ENCODE data around the gene GIMAP8. TPM values are rescaled to one million over a fixed set of nuclear protein-coding genes. Genes with fewer than 3 reads are reported as not detected.
"Not testable (repeated sequence)": the region's sequence is repeated elsewhere in the genome, so short reads cannot be mapped to it uniquely, and the experiment has no call there.

The GIMAP8 gene
- total and polyA plus RNA-seq, 2 experiments from 2014 or later, result 0.06 TPM; not detected in 1

- no peak for TF ChIP-seq REST (IDR thresholded peaks at IDR 0.05; ENCODE audit: unreplicated experiment)
- TF ChIP-seq EZH2phosphoT487 (IDR thresholded peaks at IDR 0.05; ENCODE audit: unreplicated experiment), result no peak
- TF ChIP-seq ZNF114 (CRISPR knock-in tag; IDR thresholded peaks at IDR 0.05), result no peak
- TF ChIP-seq CTCF (conservative IDR thresholded peaks at IDR 0.05; ENCODE audit: low read depth in 2 of 2), result no peak
Observed at GRCh38 chr7:150481186-150481920, 30.9 kb downstream of the GIMAP8 start (continued).

- H3K36me3 ChIP-seq (ENCODE audit: insufficient read depth), result no peaks in the 10 kb centered on the region
- no peaks in the 10 kb centered on the region for H3K79me2 ChIP-seq (replicated peaks; ENCODE audit: insufficient read depth)
- no peaks in the 10 kb centered on the region for H3K27me3 ChIP-seq (ENCODE audit: insufficient read depth)
- H3K4me1 Mint-ChIP-seq, result peaks cover 10% of the 10 kb centered on the region
- no peak overlapping the region for H3K27ac Mint-ChIP-seq
- H3K27ac ChIP-seq (ENCODE audit: low read depth), result no peak overlapping the region
- H3K27me3 Mint-ChIP-seq (ENCODE audit: insufficient read depth, low read depth, poor library complexity), result peaks cover 4% of the 10 kb centered on the region
- no peak overlapping the region for H2AFZ ChIP-seq
- H3K4me3 Mint-ChIP-seq, result no peak overlapping the region
- H3F3A ChIP-seq (replicated peaks; ENCODE audit: low read depth), result no peaks in the 10 kb centered on the region
- DNase-seq (ENCODE audit: low spot score) (no peak), ATAC-seq (no peak)
- H3K36me3 Mint-ChIP-seq (ENCODE audit: low read depth), result no peaks in the 10 kb centered on the region
- no peaks in the 10 kb centered on the region for H3K9me3 Mint-ChIP-seq
- TF ChIP-seq ZNF114 (CRISPR knock-in tag; IDR thresholded peaks at IDR 0.05) (no peak), JUNB (IDR thresholded peaks at IDR 0.05; ENCODE audit: unreplicated experiment) (no peak), CTCF (conservative IDR thresholded peaks at IDR 0.05; ENCODE audit: low read depth in 2 of 2) (no peak), POLR2AphosphoS5 (IDR thresholded peaks at IDR 0.05; ENCODE audit: low read depth) (no peak), STAT1 (IDR thresholded peaks at IDR 0.05; ENCODE audit: unreplicated experiment) (no peak), ETS1 (IDR thresholded peaks at IDR 0.05) (no peak), EZH2 (IDR thresholded peaks at IDR 0.05; ENCODE audit: low read depth, unreplicated experiment) (no peak), CREB1 (CRISPR knock-in tag; IDR thresholded peaks at IDR 0.05; ENCODE audit: low read depth) (no peak)
- H3K4me2 ChIP-seq, result no peak overlapping the region
- peaks cover 21% of the 10 kb centered on the region for H3K9me2 ChIP-seq (ENCODE audit: insufficient read depth)
- H3K4me1 ChIP-seq (ENCODE audit: insufficient read depth), result no peaks in the 10 kb centered on the region
- no peak overlapping the region for H3K4me3 ChIP-seq
- no peaks in the 10 kb centered on the region for H4K20me1 ChIP-seq (replicated peaks; ENCODE audit: insufficient read depth)
Observed at GRCh38 chr7:150481922-150482321, 31.5 kb downstream of the GIMAP8 start.

- H3K27me3 ChIP-seq (ENCODE audit: insufficient read depth); H3K36me3 ChIP-seq (ENCODE audit: insufficient read depth); H3K36me3 Mint-ChIP-seq (ENCODE audit: low read depth); H3K4me1 Mint-ChIP-seq; H2AFZ ChIP-seq; ATAC-seq; H3K27ac ChIP-seq (ENCODE audit: low read depth); H3K79me2 ChIP-seq (replicated peaks; ENCODE audit: insufficient read depth); H3K4me3 Mint-ChIP-seq; H3K9me2 ChIP-seq (ENCODE audit: insufficient read depth); H4K20me1 ChIP-seq (replicated peaks; ENCODE audit: insufficient read depth); H3K27ac Mint-ChIP-seq; H3K4me1 ChIP-seq (ENCODE audit: insufficient read depth); DNase-seq (ENCODE audit: low spot score); H3K4me3 ChIP-seq; H3F3A ChIP-seq (replicated peaks; ENCODE audit: low read depth); H3K27me3 Mint-ChIP-seq (ENCODE audit: insufficient read depth, low read depth, poor library complexity); H3K4me2 ChIP-seq; H3K9me3 Mint-ChIP-seq: not testable (repeated sequence)
Observed at GRCh38 chr7:150483514-150483913, 33.1 kb downstream of the GIMAP8 start.

Measured in GM23338 (cell line).